SK-N-SH (cell line): ENCODE data around the gene SLFNL1.

ENCODE experiments used
- EZH2phosphoT487 ChIP-seq: fragments of 200-600 bp; sonication (generic); IDR thresholded peaks from 2 replicates; pipeline ENCODE4 v1.6.1; 2017; ENCODE audit warnings: low read depth, mixed run types, mild to moderate bottlenecking, antibody characterized with exemption, moderate library complexity, borderline replicate concordance
- FOXJ3 ChIP-seq: sonication (generic); formaldehyde crosslinking; IDR thresholded peaks from 2 replicates; pipeline ENCODE4 v1.5.1; 2020; ENCODE audit warnings: mild to moderate bottlenecking, missing genetic modification reagents
- FOXM1 ChIP-seq: IDR thresholded peaks from 2 replicates; pipeline ENCODE4 v1.4.0; 2012; ENCODE audit warnings: low read depth, mild to moderate bottlenecking
- JUND ChIP-seq: IDR thresholded peaks from 2 replicates; pipeline ENCODE4 v1.4.0; 2012
- RAD21 ChIP-seq: IDR thresholded peaks from 2 replicates; pipeline ENCODE4 v1.6.1; 2012; ENCODE audit warnings: mild to moderate bottlenecking, low read length

GRCh38 chr1:40984531-40984930 is 37.0 kb downstream of the SLFNL1 start:
- TF ChIP-seq FOXM1 (no peak), JUND (no peak), FOXJ3 (CRISPR knock-in tag) (no peak), RAD21 (no peak), EZH2phosphoT487 (no peak)
